HCT116 (cell line): Measurements from ENCODE around the gene SCAF4. TPM values are rescaled to one million over a fixed set of nuclear protein-coding genes. Genes with fewer than 3 reads are reported as not detected.
"Not testable (repeated sequence)": the region's sequence is repeated elsewhere in the genome, so short reads cannot be mapped to it uniquely, and the experiment has no call there.

ENCODE experiments used
- ATAC-seq: fragments of 200-7000 bp; cut with Tn5 transposase; 2 replicates; pipeline ENCODE4 v1.9.1; 2020; ENCODE audit warnings: mild to moderate bottlenecking, moderate library complexity
- BruUV-seq: library from RNA; stranded (reverse); fragments of 400-500 nt; replicated peaks from 2 replicates; lab custom pipeline; 2021; lab: Mats Ljungman, UMichigan
- CTCF ChIA-PET: fragments of 300-600 bp; sonication (Branson Sonifier 250); formaldehyde crosslinking; loops from one replicate; lab custom pipeline; 2021; ENCODE audit warnings: antibody characterized with exemption; lab: Charles Lee
- POLR2A ChIA-PET: fragments of 300-600, 350-600 bp; sonication (Branson Sonifier 250); formaldehyde crosslinking; loops from one replicate; lab custom pipeline; 2021; ENCODE audit warnings: antibody characterized with exemption; lab: Charles Lee
- RAD21 ChIA-PET, 2 experiments: fragments of 300-600 bp; sonication (Branson Sonifier 250); formaldehyde crosslinking; loops; one replicate each; lab custom pipeline; 2023; ENCODE audit warnings: low total read pairs in 2 of 2; ENCODE audit not compliant: uncharacterized antibody in 2 of 2, unreplicated experiment in 2 of 2, low non-redundant PET in 1 of 2; lab: Charles Lee
- DNase-seq: peaks from one replicate; pipeline ENCODE4 v3.0.0-alpha.2; 2010; ENCODE audit warnings: low read depth, low spot score
- H2AFZ ChIP-seq: fragments of 200-600 bp; shearing (Covaris generic), sonication (generic); 2 replicates; pipeline ENCODE4 v1.6.1; 2017; ENCODE audit warnings: low read depth, mixed run types, mixed read lengths, antibody characterized with exemption, low read length; ENCODE audit not compliant: poor library complexity, severe bottlenecking
- H3K27ac ChIP-seq: 2 replicates; pipeline ENCODE4 v1.5.1; 2012; ENCODE audit warnings: low read depth, low read length
- H3K27me3 ChIP-seq: fragments of 200-600 bp; sonication (generic); 2 replicates; pipeline ENCODE4 v1.6.1; 2016; ENCODE audit warnings: mixed run types, low read length, mixed read lengths; ENCODE audit not compliant: insufficient read depth
- H3K36me3 ChIP-seq, 2 experiments: fragments of 200-500 bp in 1 of 2; fragments of 200-600 bp in 1 of 2; sonication (Bioruptor generic) in 1 of 2; sonication (generic) in 1 of 2; 2 replicates each; pipeline versions ENCODE4 v1.5.1 to v1.6.1; 2014 to 2016; ENCODE audit warnings: low read length in 2 of 2, inconsistent platforms in 1 of 2, mixed read lengths in 1 of 2, mixed run types in 1 of 2; ENCODE audit not compliant: insufficient read depth in 2 of 2, control insufficient read depth in 1 of 2
- H3K4me1 ChIP-seq, 2 experiments: fragments of 200-600 bp in 1 of 2; sonication (generic) in 1 of 2; 2 replicates each; pipeline versions ENCODE4 v1.5.1 to v1.6.1; 2012 to 2017; ENCODE audit warnings: low read length in 2 of 2, inconsistent platforms in 1 of 2, mild to moderate bottlenecking in 1 of 2, mixed read lengths in 1 of 2, mixed run types in 1 of 2, moderate library complexity in 1 of 2; ENCODE audit not compliant: insufficient read depth in 2 of 2, control insufficient read depth in 1 of 2
- H3K4me2 ChIP-seq: fragments of 200-600 bp; sonication (generic); 2 replicates; pipeline ENCODE4 v1.6.1; 2017; ENCODE audit warnings: mixed run types, low read length, mixed read lengths
- H3K4me3 ChIP-seq, 2 experiments: fragments of 200-600 bp in 1 of 2; sonication (generic) in 1 of 2; replicated peaks in 1 of 2; 2 replicates each; pipeline ENCODE4 v1.5.1; 2011 to 2016; ENCODE audit warnings: low read length in 2 of 2, control low read depth in 1 of 2, low read depth in 1 of 2, mild to moderate bottlenecking in 1 of 2, mixed read lengths in 1 of 2, mixed run types in 1 of 2
- H3K79me2 ChIP-seq: fragments of 200-600 bp; sonication (generic); 2 replicates; pipeline ENCODE4 v1.6.1; 2017; ENCODE audit warnings: mild to moderate bottlenecking, mixed run types, low read length, moderate library complexity, mixed read lengths; ENCODE audit not compliant: insufficient read depth
- H3K9ac ChIP-seq: fragments of 200-600 bp; sonication (generic); 2 replicates; pipeline ENCODE4 v1.6.1; 2016; ENCODE audit warnings: low read length, mixed read lengths
- H3K9me2 ChIP-seq: fragments of 200-600 bp; sonication (generic), shearing (Covaris generic); 2 replicates; pipeline ENCODE4 v1.6.1; 2017; ENCODE audit warnings: mixed run types, mild to moderate bottlenecking, moderate library complexity; ENCODE audit not compliant: insufficient read depth
- H3K9me3 ChIP-seq, 2 experiments: fragments of 200-500 bp in 1 of 2; fragments of 200-600 bp in 1 of 2; sonication (Bioruptor generic) in 1 of 2; sonication (generic) in 1 of 2; 2 replicates each; pipeline ENCODE4 v1.6.1; 2014 to 2017; ENCODE audit warnings: low read length in 2 of 2, mixed read lengths in 2 of 2, inconsistent platforms in 1 of 2, low read depth in 1 of 2, mild to moderate bottlenecking in 1 of 2, mixed run types in 1 of 2, moderate library complexity in 1 of 2; ENCODE audit not compliant: control insufficient read depth in 1 of 2, insufficient read depth in 1 of 2
- H4K20me1 ChIP-seq: fragments of 200-600 bp; sonication (generic), shearing (Covaris generic); 2 replicates; pipeline ENCODE4 v1.6.1; 2017; ENCODE audit warnings: mixed run types, mild to moderate bottlenecking, moderate library complexity; ENCODE audit not compliant: insufficient read depth
- FOSL1 ChIP-seq: IDR thresholded peaks from 2 replicates; pipeline ENCODE4 v1.6.1; 2012; ENCODE audit warnings: low read depth
- JUND ChIP-seq: IDR thresholded peaks from 2 replicates; pipeline ENCODE4 v1.6.1; 2012
- ZFX ChIP-seq: fragments of 450-650 bp; IDR thresholded peaks from 2 replicates; pipeline ENCODE4 v1.6.1; 2017
- intact Hi-C: fragments of 100-400 bp; cut with micrococcal nuclease; formaldehyde crosslinking; loops from 2 replicates; pipeline ENCODE4 v1.10.0; 2022
- total RNA-seq: library from RNA; stranded (reverse); gene quantifications from one replicate; pipeline ENCODE4 v1.2.1, GENCODE V29; 2021; ENCODE audit not compliant: unreplicated experiment

The SCAF4 gene
- total RNA-seq, 1 experiment from 2014 or later: 31.1 TPM

DNA sequence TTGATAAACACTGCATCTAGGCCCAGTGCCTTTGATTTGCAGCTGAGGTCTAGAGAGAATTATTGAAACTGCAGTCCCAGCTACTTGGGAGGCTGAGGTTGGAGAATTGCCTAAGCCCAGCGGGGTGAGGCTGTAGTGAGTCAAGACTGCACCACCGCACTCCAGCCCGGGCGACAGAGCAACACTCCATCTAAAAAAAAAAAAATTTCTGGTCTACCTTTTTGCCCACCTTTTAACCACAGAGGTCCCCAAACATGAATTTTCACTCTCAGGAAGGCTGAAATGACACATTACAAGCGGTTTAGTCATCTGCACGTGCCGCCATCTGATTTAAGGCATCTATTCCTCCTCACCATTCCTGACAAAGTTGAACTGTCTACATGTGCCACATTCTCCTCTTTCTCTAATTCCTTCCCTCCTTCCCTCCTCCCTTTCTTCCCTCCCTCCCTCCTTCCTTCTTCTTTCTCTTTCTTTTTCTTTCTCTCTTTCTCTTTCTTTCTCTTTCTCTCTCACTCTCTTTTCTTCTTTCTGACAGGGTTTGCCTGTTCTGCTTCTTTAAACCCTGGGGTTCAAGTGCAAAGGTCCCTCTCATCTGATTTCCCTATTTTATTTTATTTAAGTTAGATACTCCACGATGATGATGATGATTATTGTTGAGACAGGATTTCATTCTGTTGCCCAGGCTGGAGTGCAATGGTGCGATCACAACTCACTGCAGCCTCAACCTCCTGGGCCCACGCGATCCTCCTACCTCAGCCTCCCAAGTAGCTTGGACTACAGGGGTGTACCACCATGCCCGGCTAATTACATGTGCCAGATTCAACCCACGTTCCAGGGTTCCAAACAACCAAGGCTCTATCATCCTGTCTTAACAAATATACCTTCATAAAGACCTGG lies 75.5 kb downstream of the SCAF4 start:
- intact Hi-C loops: no loop called here
- no peak overlapping the region for H2AFZ ChIP-seq

DNA sequence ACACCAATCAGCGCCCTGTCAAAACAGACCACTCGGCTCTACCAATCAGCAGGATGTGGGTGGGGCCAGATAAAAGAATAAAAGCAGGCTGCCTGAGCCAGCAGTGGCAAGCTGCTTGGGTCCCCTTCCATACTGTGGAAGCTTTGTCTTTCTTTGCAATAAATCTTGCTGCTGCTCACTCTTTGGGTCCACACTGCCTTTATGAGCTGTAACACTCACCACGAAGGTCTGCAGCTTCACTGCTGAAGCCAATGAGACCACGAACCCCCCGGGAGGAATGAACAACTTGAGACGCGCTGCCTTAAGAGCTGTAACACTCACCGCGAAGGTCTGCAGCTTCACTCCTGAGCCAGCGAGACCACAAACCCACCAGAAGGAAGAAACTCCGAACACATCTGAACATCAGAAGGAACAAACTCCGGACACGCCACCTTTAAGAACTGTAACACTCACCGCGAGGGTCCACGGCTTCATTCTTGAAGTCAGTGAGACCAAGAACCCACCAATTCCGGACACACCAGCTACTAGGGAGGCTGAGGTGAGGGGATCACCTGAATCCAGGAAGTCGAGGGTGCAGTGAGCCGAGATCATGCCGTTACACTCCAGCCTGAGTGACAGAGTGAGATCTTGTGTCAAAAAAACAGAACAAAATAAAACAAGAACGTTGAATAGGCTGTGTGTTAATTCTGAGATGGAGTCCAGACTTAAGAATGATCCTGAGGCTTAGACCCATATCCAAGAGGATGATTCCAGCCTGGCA lies 76.9 kb downstream of the SCAF4 start:
- H3K4me3 ChIP-seq, H4K20me1 ChIP-seq, H3K79me2 ChIP-seq, H3K9me3 ChIP-seq, DNase-seq, H3K9me2 ChIP-seq, H3K36me3 ChIP-seq, RAD21 ChIA-PET, H3K27ac ChIP-seq, H2AFZ ChIP-seq, POLR2A ChIA-PET, CTCF ChIA-PET, H3K27me3 ChIP-seq, H3K4me2 ChIP-seq, BruUV-seq, ATAC-seq, H3K9ac ChIP-seq, intact Hi-C loops: not testable (repeated sequence)
- H3K4me1 ChIP-seq: peaks cover 0 to 12% of the 10 kb centered on the region in 2 experiments; a peak in 2 of 4 replicates

More for the DNA sequence above, 75.5 kb downstream of the SCAF4 start:
- ChIA-PET POLR2A (no interaction called here), RAD21 (no interaction called here), CTCF (no interaction called here)
- H3K4me2 ChIP-seq: peak overlapping the region; percentile 23
- no peak for DNase-seq
- no peaks in the 10 kb centered on the region for H3K36me3 ChIP-seq
- H3K9me2 ChIP-seq: no peaks in the 10 kb centered on the region
- H3K9ac ChIP-seq: no peak overlapping the region
- TF ChIP-seq FOSL1: no peak
- TF ChIP-seq ZFX: no peak
- TF ChIP-seq JUND: no peak
- H3K4me3 ChIP-seq: no peak overlapping the region
- peaks cover 5 to 21% of the 10 kb centered on the region in 2 experiments; a peak in 3 of 4 replicates for H3K4me1 ChIP-seq
- no peaks in the 10 kb centered on the region for H3K9me3 ChIP-seq
- H3K27me3 ChIP-seq: no peaks in the 10 kb centered on the region
- BruUV-seq: no TSS peak
- H3K27ac ChIP-seq: no peak overlapping the region
- peaks cover 15% of the 10 kb centered on the region for H3K79me2 ChIP-seq
- no peaks in the 10 kb centered on the region for H4K20me1 ChIP-seq
- ATAC-seq: no peak
